Smooth muscle cell (in vitro differentiated cells): ENCODE measurements around the gene NEMP2. TPM values are rescaled to one million over a fixed set of nuclear protein-coding genes. Genes with fewer than 3 reads are reported as not detected.
"Not testable (repeated sequence)": the region's sequence is repeated elsewhere in the genome, so short reads cannot be mapped to it uniquely, and the experiment has no call there.

Source experiments
- DNase-seq: peaks from one replicate; lab custom pipeline; 2025; ENCODE audit not compliant: unreplicated experiment; lab: John Stamatoyannopoulos, UW
- H2AFZ ChIP-seq: fragments of 200-600 bp; sonication (generic); 2 replicates; pipeline ENCODE4 v1.6.0; 2016; ENCODE audit warnings: antibody characterized with exemption, low read depth, mild to moderate bottlenecking
- H3F3A ChIP-seq: fragments of 200-600 bp; sonication (generic); 2 replicates; pipeline ENCODE4 v1.6.0; 2017; ENCODE audit warnings: antibody characterized with exemption, low read depth
- H3K27ac ChIP-seq: fragments of 200-600 bp; sonication (generic); 2 replicates; pipeline ENCODE4 v1.5.1; 2016; ENCODE audit warnings: low read depth, mild to moderate bottlenecking
- H3K27me3 ChIP-seq: fragments of 200-600 bp; sonication (generic); 2 replicates; pipeline ENCODE4 v1.6.1; 2016; ENCODE audit warnings: low read depth, mild to moderate bottlenecking
- H3K36me3 ChIP-seq: fragments of 200-600 bp; sonication (generic); 2 replicates; pipeline ENCODE4 v1.5.1; 2016; ENCODE audit warnings: low read depth
- H3K4me1 ChIP-seq: fragments of 200-600 bp; sonication (generic); 2 replicates; pipeline ENCODE4 v1.5.1; 2016; ENCODE audit warnings: low read depth
- H3K4me2 ChIP-seq: fragments of 200-600 bp; sonication (generic); 2 replicates; pipeline ENCODE4 v1.6.0; 2016; ENCODE audit warnings: mild to moderate bottlenecking
- H3K4me3 ChIP-seq: fragments of 200-600 bp; sonication (generic); 2 replicates; pipeline ENCODE4 v1.5.1; 2016; ENCODE audit warnings: mild to moderate bottlenecking
- H3K79me2 ChIP-seq: fragments of 200-600 bp; sonication (generic); 2 replicates; pipeline ENCODE4 v1.6.0; 2016; ENCODE audit warnings: low read depth, mild to moderate bottlenecking
- H3K9ac ChIP-seq: fragments of 200-600 bp; sonication (generic); 2 replicates; pipeline ENCODE4 v1.6.0; 2016; ENCODE audit warnings: low read depth
- H3K9me3 ChIP-seq: fragments of 200-600 bp; sonication (generic); replicated peaks from 2 replicates; pipeline ENCODE4 v1.5.1; 2016; ENCODE audit warnings: low read depth
- H4K20me1 ChIP-seq: fragments of 200-600 bp; sonication (generic); 2 replicates; pipeline ENCODE4 v1.6.0; 2016; ENCODE audit warnings: low read depth
- WGBS: methylation state at CpG from one replicate; pipeline ENCODE4 v1.1.7; 2016; ENCODE audit warnings: low lambda C conversion rate; 5-methylcytosine and 5-hydroxymethylcytosine counted together
- polyA plus RNA-seq: library from polyadenylated mRNA; unstranded; fragments of >200 nt; fragmentation: Nextera tagmentation; extraction: Ambion mirVana; gene quantifications from 2 replicates; pipeline ENCODE4 v1.2.1, GENCODE V29; 2016
- total RNA-seq: library from RNA; depleted of rRNA; stranded (reverse); fragments of >200 nt; gene quantifications from 2 replicates; pipeline ENCODE4 v1.2.3, GENCODE V29; 2014
- TF ChIP-seq, protein P1 (sequence below): fragments of 200-600 bp; sonication (generic); IDR thresholded peaks from 2 replicates; pipeline ENCODE4 v1.5.1; 2017; ENCODE audit warnings: borderline replicate concordance, mild to moderate bottlenecking, antibody characterized with exemption; ENCODE audit not compliant: insufficient read depth, poor library complexity, severe bottlenecking

NEMP2 gene
- total and polyA plus RNA-seq, 2 experiments from 2014 or later: 1.4 to 5.0 TPM

DNA sequence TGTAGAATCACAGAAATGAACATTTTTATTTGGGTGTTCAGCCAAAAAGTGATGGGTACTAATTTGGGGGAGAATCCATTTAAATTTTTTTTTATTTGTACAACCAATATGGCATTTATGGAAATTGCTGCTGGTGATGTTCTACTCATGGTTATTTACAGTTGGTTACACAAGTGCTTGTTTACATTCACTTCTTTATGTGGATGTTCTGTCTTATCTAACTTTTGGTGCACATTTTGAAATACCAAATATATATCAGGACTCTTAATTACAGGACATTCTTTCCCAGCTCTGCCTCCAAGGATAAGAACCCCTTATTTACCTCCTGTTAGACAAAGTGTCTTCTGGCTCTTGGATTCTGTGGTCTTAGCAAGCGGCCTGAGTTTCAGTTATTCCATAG lies 35.2 kb downstream of the NEMP2 start:
- Histone ChIP-seq H3K9ac (no peak overlapping the region), H2AFZ (no peak overlapping the region), H3K4me1 (no peaks in the 10 kb centered on the region), H3F3A (no peaks in the 10 kb centered on the region), H4K20me1 (no peaks in the 10 kb centered on the region), H3K79me2 (no peaks in the 10 kb centered on the region), H3K9me3 (no peaks in the 10 kb centered on the region), H3K27ac (no peak overlapping the region), H3K36me3 (no peaks in the 10 kb centered on the region), H3K4me2 (no peak overlapping the region), H3K27me3 (no peaks in the 10 kb centered on the region), H3K4me3 (no peak overlapping the region)
- WGBS: 93% methylated on average over 1 of the region's 1 CpG
- TF ChIP-seq, protein P1, sequence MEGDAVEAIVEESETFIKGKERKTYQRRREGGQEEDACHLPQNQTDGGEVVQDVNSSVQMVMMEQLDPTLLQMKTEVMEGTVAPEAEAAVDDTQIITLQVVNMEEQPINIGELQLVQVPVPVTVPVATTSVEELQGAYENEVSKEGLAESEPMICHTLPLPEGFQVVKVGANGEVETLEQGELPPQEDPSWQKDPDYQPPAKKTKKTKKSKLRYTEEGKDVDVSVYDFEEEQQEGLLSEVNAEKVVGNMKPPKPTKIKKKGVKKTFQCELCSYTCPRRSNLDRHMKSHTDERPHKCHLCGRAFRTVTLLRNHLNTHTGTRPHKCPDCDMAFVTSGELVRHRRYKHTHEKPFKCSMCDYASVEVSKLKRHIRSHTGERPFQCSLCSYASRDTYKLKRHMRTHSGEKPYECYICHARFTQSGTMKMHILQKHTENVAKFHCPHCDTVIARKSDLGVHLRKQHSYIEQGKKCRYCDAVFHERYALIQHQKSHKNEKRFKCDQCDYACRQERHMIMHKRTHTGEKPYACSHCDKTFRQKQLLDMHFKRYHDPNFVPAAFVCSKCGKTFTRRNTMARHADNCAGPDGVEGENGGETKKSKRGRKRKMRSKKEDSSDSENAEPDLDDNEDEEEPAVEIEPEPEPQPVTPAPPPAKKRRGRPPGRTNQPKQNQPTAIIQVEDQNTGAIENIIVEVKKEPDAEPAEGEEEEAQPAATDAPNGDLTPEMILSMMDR: no peak
- no peak for DNase-seq

DNA sequence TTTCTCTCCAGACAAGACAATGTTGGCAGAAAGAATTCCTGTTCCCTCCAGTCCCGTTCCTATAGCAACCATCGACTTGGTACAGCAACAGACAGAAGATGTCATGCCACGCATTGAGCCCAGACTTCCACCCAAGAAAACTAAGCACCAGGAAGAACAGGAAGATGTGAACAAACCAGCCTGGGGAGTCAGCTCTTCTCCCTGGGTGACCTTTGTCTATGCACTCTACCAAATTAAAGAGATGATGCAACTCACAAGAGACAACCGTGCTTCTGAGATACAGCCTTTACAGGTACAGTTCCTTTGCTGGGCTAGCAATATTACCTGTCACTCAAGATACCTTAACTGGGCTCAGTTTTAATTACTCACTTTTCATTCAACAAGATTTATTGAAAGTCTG lies 37.1 kb downstream of the NEMP2 start:
- no peaks in the 10 kb centered on the region for H3K4me1 ChIP-seq
- no peaks in the 10 kb centered on the region for H3K27me3 ChIP-seq
- no peak for DNase-seq
- H3K9me3 ChIP-seq: no peaks in the 10 kb centered on the region
- H3K79me2 ChIP-seq: no peaks in the 10 kb centered on the region
- WGBS: 84% methylated on average over 4 of the region's 4 CpGs
- TF ChIP-seq, protein P1: no peak
- H3F3A ChIP-seq: no peaks in the 10 kb centered on the region
- peaks cover 3% of the 10 kb centered on the region for H3K36me3 ChIP-seq
- H3K9ac ChIP-seq: no peak overlapping the region
- H3K4me2 ChIP-seq: no peak overlapping the region
- no peak overlapping the region for H3K27ac ChIP-seq
- no peak overlapping the region for H3K4me3 ChIP-seq
- H2AFZ ChIP-seq: no peak overlapping the region
- no peaks in the 10 kb centered on the region for H4K20me1 ChIP-seq

DNA sequence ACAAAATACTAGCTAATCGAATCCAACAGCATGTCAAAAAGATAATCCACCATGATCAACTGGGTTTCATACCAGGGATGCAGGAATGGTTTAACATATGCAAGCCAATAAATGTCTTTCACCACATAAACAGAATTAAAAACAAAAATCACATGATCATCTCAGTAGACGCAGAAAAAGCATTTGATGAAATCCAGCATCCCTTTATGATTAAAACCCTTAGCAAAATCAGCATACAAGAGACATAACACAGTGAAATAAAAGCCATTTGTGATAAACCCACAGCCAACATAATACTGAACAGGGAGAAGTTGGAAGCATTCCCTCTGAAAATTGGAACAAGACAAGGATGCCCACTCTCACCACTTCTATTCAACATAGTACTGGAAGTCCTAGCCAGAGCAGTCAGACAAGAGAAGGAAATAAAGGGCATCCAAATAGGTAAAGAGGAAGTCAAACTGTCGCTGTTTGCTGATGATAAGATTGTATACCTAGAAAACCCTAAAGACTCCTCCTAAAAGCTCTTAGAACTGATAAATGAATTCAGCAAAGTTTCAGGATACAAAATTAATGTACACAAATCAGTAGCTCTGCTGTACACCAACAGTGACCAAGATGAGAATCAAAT lies 39.8 kb downstream of the NEMP2 start:
- not testable (repeated sequence) for H2AFZ ChIP-seq, DNase-seq, H3K27me3 ChIP-seq, H3F3A ChIP-seq, H3K79me2 ChIP-seq, H3K36me3 ChIP-seq, H3K4me2 ChIP-seq, H3K9me3 ChIP-seq, H3K9ac ChIP-seq, H3K4me1 ChIP-seq, H3K4me3 ChIP-seq, H3K27ac ChIP-seq, H4K20me1 ChIP-seq
- WGBS: 97% methylated on average over 3 of the region's 3 CpGs

DNA sequence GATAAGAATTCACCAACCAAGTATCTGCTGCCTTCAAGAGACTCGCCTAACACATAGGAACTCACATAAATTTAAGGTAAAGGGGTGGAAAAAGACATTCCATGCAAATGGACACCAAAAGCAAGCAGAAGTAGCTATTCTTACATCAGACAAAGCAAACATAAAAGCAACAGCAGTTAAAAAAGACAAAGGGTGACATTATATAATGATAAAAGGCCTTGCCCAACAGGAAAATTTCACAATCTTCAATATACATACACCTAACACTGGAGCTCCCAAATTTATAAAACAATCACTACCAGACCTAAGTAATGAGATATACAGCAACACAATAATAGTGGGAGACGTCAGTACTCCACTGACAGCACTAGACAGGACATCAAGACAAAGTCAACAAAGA lies 41.4 kb downstream of the NEMP2 start:
- Histone ChIP-seq H3F3A (no peaks in the 10 kb centered on the region), H3K4me3 (no peak overlapping the region), H3K9ac (no peak overlapping the region), H3K4me1 (no peaks in the 10 kb centered on the region), H4K20me1 (no peaks in the 10 kb centered on the region), H3K9me3 (no peaks in the 10 kb centered on the region), H3K4me2 (no peak overlapping the region), H3K27me3 (no peaks in the 10 kb centered on the region), H3K36me3 (peaks cover 6% of the 10 kb centered on the region), H3K27ac (no peak overlapping the region), H3K79me2 (no peaks in the 10 kb centered on the region), H2AFZ (no peak overlapping the region)
- no peak for DNase-seq
- TF ChIP-seq, protein P1: no peak
- 79% methylated on average over 2 of the region's 2 CpGs for WGBS
